DMS114 treated with DMSO at 0.1 percent for 48 hours (cell line): ENCODE measurements around the gene CIAO1.
"Not testable (repeated sequence)": the region's sequence is repeated elsewhere in the genome, so short reads cannot be mapped to it uniquely, and the experiment has no call there.

ENCODE experiments used
- DNase-seq: peaks from one replicate; lab custom pipeline; 2025; ENCODE audit not compliant: unreplicated experiment; lab: John Stamatoyannopoulos, UW

Gene CIAO1

GRCh38 chr2:96249654-96250053 lies 16.4 kb upstream of the CIAO1 start:
- DNase-seq, result no peak

- DNase-seq, result no peak
Measured at GRCh38 chr2:96250188-96250587, 15.8 kb upstream of the CIAO1 start.

GRCh38 chr2:96251721-96252292 lies 14.2 kb upstream of the CIAO1 start:
- DNase-seq, result no peak

- DNase-seq, result no peak
Measured at GRCh38 chr2:96252526-96252925, 13.5 kb upstream of the CIAO1 start.

GRCh38 chr2:96253006-96253405 lies 13.0 kb upstream of the CIAO1 start:
- no peak for DNase-seq

- no peak for DNase-seq
Measured at GRCh38 chr2:96254571-96254970, 11.5 kb upstream of the CIAO1 start.

GRCh38 chr2:96256611-96257113 lies 9.4 kb upstream of the CIAO1 start:
- DNase-seq, result no peak

GRCh38 chr2:96257744-96258143 lies 8.3 kb upstream of the CIAO1 start:
- DNase-seq, result not testable (repeated sequence)

GRCh38 chr2:96258166-96259022 lies 7.6 kb upstream of the CIAO1 start:
- no peak for DNase-seq

- DNase-seq, result no peak
Measured at GRCh38 chr2:96259497-96259921, 6.5 kb upstream of the CIAO1 start.

GRCh38 chr2:96260387-96261260 lies 5.4 kb upstream of the CIAO1 start:
- no peak for DNase-seq

- DNase-seq, result no peak
Measured at GRCh38 chr2:96261328-96262003, 4.6 kb upstream of the CIAO1 start.

- DNase-seq, result no peak
Measured at GRCh38 chr2:96262306-96262705, 3.7 kb upstream of the CIAO1 start.

- no peak for DNase-seq
Measured at GRCh38 chr2:96264086-96264485, 1.9 kb upstream of the CIAO1 start.

GRCh38 chr2:96264656-96265348 lies 1.2 kb upstream of the CIAO1 start:
- peak; percentile 14 for DNase-seq

- DNase-seq, result no peak
Measured at GRCh38 chr2:96265349-96265839, 631 bp upstream of the CIAO1 start.

GRCh38 chr2:96267159-96267971 lies 1.3 kb downstream of the CIAO1 start:
- DNase-seq, result no peak

GRCh38 chr2:96271995-96272394 lies 6.0 kb downstream of the CIAO1 start:
- DNase-seq, result no peak

- DNase-seq, result no peak
Measured at GRCh38 chr2:96273763-96274162, 7.7 kb downstream of the CIAO1 start.
